HFFc6 (cell line): ENCODE data around the gene MARS1. TPM values are rescaled to one million over a fixed set of nuclear protein-coding genes. Genes with fewer than 3 reads are reported as not detected.
"Not testable (repeated sequence)": the region's sequence is repeated elsewhere in the genome, so short reads cannot be mapped to it uniquely, and the experiment has no call there.

ENCODE experiments used
- DNase-seq: peaks from one replicate; pipeline ENCODE4 v3.0.0-alpha.2; 2018
- H3K27ac Mint-ChIP-seq: 2 replicates; pipeline ENCODE4 v1.8.0; 2020; ENCODE audit warnings: mild to moderate bottlenecking, mixed read lengths
- H3K27me3 Mint-ChIP-seq: 2 replicates; pipeline ENCODE4 v1.8.0; 2021; ENCODE audit warnings: mild to moderate bottlenecking, moderate library complexity, mixed read lengths; ENCODE audit not compliant: insufficient read depth
- H3K36me3 Mint-ChIP-seq: 2 replicates; pipeline ENCODE4 v1.8.0; 2021; ENCODE audit warnings: low read depth, mixed read lengths
- H3K4me1 Mint-ChIP-seq: 2 replicates; pipeline ENCODE4 v1.8.0; 2020; ENCODE audit warnings: low read depth, mixed read lengths
- H3K4me3 Mint-ChIP-seq: 2 replicates; pipeline ENCODE4 v1.8.0; 2020; ENCODE audit warnings: mild to moderate bottlenecking, moderate library complexity, mixed read lengths
- H3K9me3 Mint-ChIP-seq: 2 replicates; pipeline ENCODE4 v1.8.0; 2020; ENCODE audit warnings: mild to moderate bottlenecking, mixed read lengths
- CTCF ChIP-seq: fragments of 200-600 bp; sonication (generic); IDR thresholded peaks from 2 replicates; pipeline ENCODE4 v1.5.0; 2021; ENCODE audit warnings: antibody characterized with exemption, mild to moderate bottlenecking
- total RNA-seq, 6 experiments: library from RNA; stranded (reverse); fragmentation: NEBNext Ultra II Directional; extraction: Animal tissue kit (Norgen Biotek cat#: 25700); gene quantifications; 2 replicates in 1 of 6; 3 replicates in 5 of 6; pipeline ENCODE4 v1.2.3, GENCODE V29; 2021

The MARS1 gene
- total RNA-seq, 6 experiments from 2014 or later, result 179 to 207 (median 193) TPM

- H3K4me3 Mint-ChIP-seq, result peak overlapping the region; percentile 97
- TF ChIP-seq CTCF, result no peak
- peaks cover 28% of the 10 kb centered on the region for H3K4me1 Mint-ChIP-seq
- H3K36me3 Mint-ChIP-seq, result peaks cover 26% of the 10 kb centered on the region
- no peaks in the 10 kb centered on the region for H3K9me3 Mint-ChIP-seq
- DNase-seq, result no peak
- H3K27me3 Mint-ChIP-seq, result peaks cover 2% of the 10 kb centered on the region; the same call in 1 of the 2 replicates
- H3K27ac Mint-ChIP-seq, result no peak overlapping the region
Measured at GRCh38 chr12:57487055-57487596, 742 bp upstream of the MARS1 start.

- no peak for TF ChIP-seq CTCF
- Mint-ChIP-seq H3K4me1 (peaks cover 20% of the 10 kb centered on the region), H3K36me3 (peaks cover 33% of the 10 kb centered on the region), H3K9me3 (no peaks in the 10 kb centered on the region), H3K27me3 (peaks cover 2% of the 10 kb centered on the region; the same call in 1 of the 2 replicates), H3K27ac (peak overlapping the region; percentile 85), H3K4me3 (peak overlapping the region; percentile 97)
- no peak for DNase-seq
Measured at GRCh38 chr12:57488402-57489156, 711 bp downstream of the MARS1 start.

GRCh38 chr12:57489157-57489641, 1.3 kb downstream of the MARS1 start:
- Mint-ChIP-seq H3K36me3 (peaks cover 33% of the 10 kb centered on the region), H3K4me1 (peaks cover 18% of the 10 kb centered on the region), H3K9me3 (no peaks in the 10 kb centered on the region), H3K4me3 (peak overlapping the region; percentile 97), H3K27me3 (peaks cover 2% of the 10 kb centered on the region; the same call in 1 of the 2 replicates), H3K27ac (peak overlapping the region; percentile 85)
- DNase-seq, result peak; percentile 37
- TF ChIP-seq CTCF, result no peak

- Mint-ChIP-seq H3K4me3 (no peak overlapping the region), H3K9me3 (no peaks in the 10 kb centered on the region), H3K4me1 (peaks cover 18% of the 10 kb centered on the region), H3K27me3 (peaks cover 2% of the 10 kb centered on the region; the same call in 1 of the 2 replicates), H3K27ac (no peak overlapping the region), H3K36me3 (peaks cover 33% of the 10 kb centered on the region)
- no peak for DNase-seq
- TF ChIP-seq CTCF, result no peak
Measured at GRCh38 chr12:57490126-57490525, 2.3 kb downstream of the MARS1 start.

- peaks cover 33% of the 10 kb centered on the region for H3K36me3 Mint-ChIP-seq
Measured at GRCh38 chr12:57491393-57492280, 3.8 kb downstream of the MARS1 start.

GRCh38 chr12:57495051-57495701, 7.3 kb downstream of the MARS1 start:
- not testable (repeated sequence) for H3K27me3 Mint-ChIP-seq, H3K9me3 Mint-ChIP-seq, H3K27ac Mint-ChIP-seq, H3K4me1 Mint-ChIP-seq, H3K4me3 Mint-ChIP-seq, DNase-seq
- H3K36me3 Mint-ChIP-seq, result peaks cover 40% of the 10 kb centered on the region

More at GRCh38 chr12:57491393-57492280, 3.8 kb downstream of the MARS1 start:
- Mint-ChIP-seq H3K27me3 (peaks cover 2% of the 10 kb centered on the region; the same call in 1 of the 2 replicates), H3K4me1 (peaks cover 18% of the 10 kb centered on the region), H3K9me3 (no peaks in the 10 kb centered on the region), H3K27ac (no peak overlapping the region; the same call in 1 of the 2 replicates), H3K4me3 (no peak overlapping the region)
- TF ChIP-seq CTCF, result peak; percentile 42
- no peak for DNase-seq
